HEK293 (cell line): ENCODE measurements around the gene LNP1.

Experiments
- CTCF ChIA-PET: fragments of 350-600 bp; formaldehyde crosslinking; extraction: SDS; loops from one replicate; lab custom pipeline; 2021; ENCODE audit warnings: antibody characterized with exemption; lab: Yijun Ruan, JAX
- POLR2A ChIA-PET: fragments of 300-600 bp; formaldehyde crosslinking; extraction: SDS; loops from one replicate; lab custom pipeline; 2020; ENCODE audit warnings: antibody characterized with exemption, inconsistent platforms; lab: Yijun Ruan, JAX
- H3K27ac ChIP-seq: fragments of 200-500 bp; sonication (Bioruptor generic); 2 replicates; pipeline ENCODE4 v1.5.1; 2014; ENCODE audit warnings: low read depth, low read length, control low read depth, inconsistent platforms; ENCODE audit errors: extremely low read depth
- H3K36me3 ChIP-seq, 2 experiments: fragments of 200-500 bp in 1 of 2; sonication (Bioruptor generic) in 1 of 2; 1 replicate in 1 of 2; 2 replicates in 1 of 2; pipeline ENCODE4 v1.5.1; 2014 to 2017; ENCODE audit warnings: inconsistent platforms in 2 of 2, low read length in 2 of 2; ENCODE audit not compliant: control insufficient read depth in 2 of 2, insufficient read depth in 1 of 2
- H3K4me1 ChIP-seq: fragments of 200-500 bp; sonication (Bioruptor generic); 2 replicates; pipeline ENCODE4 v1.5.1; 2014; ENCODE audit warnings: mild to moderate bottlenecking, low read length, inconsistent platforms; ENCODE audit not compliant: control insufficient read depth, insufficient read depth
- H3K4me3 ChIP-seq: 2 replicates; pipeline ENCODE4 v1.5.1; 2011; ENCODE audit warnings: low read depth, mild to moderate bottlenecking, control low read depth, low read length, moderate library complexity
- H3K9me3 ChIP-seq: fragments of 200-500 bp; sonication (Bioruptor generic); 2 replicates; pipeline ENCODE4 v1.5.1; 2014; ENCODE audit warnings: low read depth, low read length, inconsistent platforms; ENCODE audit not compliant: control insufficient read depth, insufficient read depth
- ATF2 ChIP-seq: fragments of 450-650 bp; formaldehyde crosslinking; IDR thresholded peaks from 2 replicates; pipeline ENCODE4 v1.5.1; 2016; ENCODE audit warnings: missing biosample characterization, missing genetic modification characterization, low read depth
- PATZ1 ChIP-seq: fragments of 450-650 bp; formaldehyde crosslinking; IDR thresholded peaks from 2 replicates; pipeline ENCODE4 v1.5.1; 2016; ENCODE audit warnings: missing biosample characterization, missing genetic modification characterization
- SETDB1 ChIP-seq: IDR thresholded peaks from one replicate; pipeline ENCODE4 v1.6.1; 2017; ENCODE audit warnings: mild to moderate bottlenecking, low read length, moderate library complexity, mixed read lengths; ENCODE audit not compliant: insufficient read length
- SP3 ChIP-seq: fragments of 450-650 bp; formaldehyde crosslinking; IDR thresholded peaks from 2 replicates; pipeline ENCODE4 v1.5.1; 2016; ENCODE audit warnings: missing biosample characterization, missing genetic modification characterization
- ZNF184 ChIP-seq: fragments of 450-650 bp; IDR thresholded peaks from 2 replicates; pipeline ENCODE4 v1.5.1; 2018; ENCODE audit warnings: missing biosample characterization, mild to moderate bottlenecking, missing genetic modification characterization
- ZNF202 ChIP-seq: fragments of 450-650 bp; formaldehyde crosslinking; IDR thresholded peaks from 2 replicates; pipeline ENCODE4 v1.5.1; 2016; ENCODE audit warnings: missing biosample characterization, missing genetic modification characterization, borderline replicate concordance
- ZNF24 ChIP-seq: fragments of 450-650 bp; formaldehyde crosslinking; IDR thresholded peaks from 2 replicates; pipeline ENCODE4 v1.5.1; 2016; ENCODE audit warnings: missing biosample characterization, missing genetic modification characterization
- ZNF341 ChIP-seq: fragments of 450-650 bp; formaldehyde crosslinking; IDR thresholded peaks from 2 replicates; pipeline ENCODE4; 2016; ENCODE audit warnings: low read depth, missing biosample characterization, missing genetic modification characterization
- ZNF449 ChIP-seq: fragments of 450-650 bp; formaldehyde crosslinking; IDR thresholded peaks from 2 replicates; pipeline ENCODE4 v1.5.1; 2017; ENCODE audit warnings: missing biosample characterization, mild to moderate bottlenecking, missing genetic modification characterization, moderate library complexity
- ZNF488 ChIP-seq: fragments of 450-650 bp; formaldehyde crosslinking; IDR thresholded peaks from 2 replicates; pipeline ENCODE4 v1.5.1; 2016; ENCODE audit warnings: missing biosample characterization, missing genetic modification characterization
- ZNF501 ChIP-seq: fragments of 450-650 bp; formaldehyde crosslinking; IDR thresholded peaks from 2 replicates; pipeline ENCODE4 v1.5.1; 2016; ENCODE audit warnings: missing biosample characterization, missing genetic modification characterization
- ZNF560 ChIP-seq: fragments of 450-650 bp; formaldehyde crosslinking; IDR thresholded peaks from 2 replicates; pipeline ENCODE4 v1.5.1; 2017; ENCODE audit warnings: missing biosample characterization, missing genetic modification characterization, borderline replicate concordance
- ZNF610 ChIP-seq: fragments of 450-650 bp; formaldehyde crosslinking; IDR thresholded peaks from 2 replicates; pipeline ENCODE4 v1.5.1; 2016; ENCODE audit warnings: missing biosample characterization, missing genetic modification characterization, borderline replicate concordance
- ZNF747 ChIP-seq: fragments of 450-650 bp; formaldehyde crosslinking; IDR thresholded peaks from 2 replicates; pipeline ENCODE4 v1.5.1; 2016; ENCODE audit warnings: missing biosample characterization, missing genetic modification characterization
- ZNF76 ChIP-seq: fragments of 450-650 bp; formaldehyde crosslinking; IDR thresholded peaks from 2 replicates; pipeline ENCODE4; 2016; ENCODE audit warnings: low read depth, missing biosample characterization, missing genetic modification characterization, borderline replicate concordance
- ZNF837 ChIP-seq: fragments of 450-650 bp; formaldehyde crosslinking; IDR thresholded peaks from 2 replicates; pipeline ENCODE4 v1.5.1; 2016; ENCODE audit warnings: missing biosample characterization, missing genetic modification characterization
- ZSCAN5A ChIP-seq: fragments of 450-650 bp; formaldehyde crosslinking; IDR thresholded peaks from 2 replicates; pipeline ENCODE4 v1.5.1; 2016; ENCODE audit warnings: missing biosample characterization, missing genetic modification characterization

LNP1 gene

GRCh38 chr3:100384733-100385525 lies 16.4 kb upstream of the LNP1 start:
- POLR2A ChIA-PET = no interaction called here
- H3K27ac ChIP-seq = no peak overlapping the region
- no peaks in the 10 kb centered on the region for H3K9me3 ChIP-seq
- TF ChIP-seq ZNF747 (no peak), ZNF24 (tag by site-specific recombination) (no peak), ZNF184 (tag by site-specific recombination) (no peak), ZNF449 (tag by site-specific recombination) (no peak), SETDB1 (no peak), ZNF76 (no peak), ZNF610 (no peak), ZNF560 (tag by site-specific recombination) (no peak), PATZ1 (no peak), ATF2 (tag by site-specific recombination) (no peak), SP3 (tag by site-specific recombination) (no peak), ZNF341 (tag by site-specific recombination) (no peak), ZNF488 (tag by site-specific recombination) (no peak), ZNF837 (tag by site-specific recombination) (no peak), ZSCAN5A (no peak), ZNF501 (tag by site-specific recombination) (no peak), ZNF202 (tag by site-specific recombination) (no peak)
- H3K36me3 ChIP-seq = peaks cover 5 to 67% of the 10 kb centered on the region in 2 experiments; a peak in 2 of 3 replicates
- no peak overlapping the region for H3K4me3 ChIP-seq
- CTCF ChIA-PET = interaction anchor here (0.6 kb wide), 1 partner anchor 36 kb away, joined by 4 read pairs; no protein-coding TSS in a partner anchor
- H3K4me1 ChIP-seq = no peaks in the 10 kb centered on the region
